B cell (primary cell): ENCODE measurements around the gene HOXD4. TPM values are rescaled to one million over a fixed set of nuclear protein-coding genes. Genes with fewer than 3 reads are reported as not detected.

Source experiments
- ATAC-seq: fragments of 200-7000 bp; cut with Tn5 transposase; one replicate; pipeline ENCODE4 v1.10.0; 2021; ENCODE audit warnings: low read depth, mild to moderate bottlenecking, moderate number of reproducible peaks, moderate library complexity
- CTCF ChIA-PET: fragments of 350-600 bp; sonication (Branson Sonifier 250); formaldehyde crosslinking; loops from one replicate; lab custom pipeline; 2021; ENCODE audit warnings: antibody characterized with exemption, inconsistent platforms; lab: Charles Lee
- POLR2A ChIA-PET: fragments of 350-600 bp; sonication (Branson Sonifier 250); formaldehyde crosslinking; loops from one replicate; lab custom pipeline; 2021; ENCODE audit warnings: antibody characterized with exemption; lab: Charles Lee
- DNase-seq: peaks from one replicate; pipeline ENCODE4 v3.0.0; 2013
- H2AFZ ChIP-seq: 2 replicates; pipeline ENCODE4 v1.6.1; 2012; ENCODE audit warnings: mild to moderate bottlenecking, low read depth, low read length; ENCODE audit not compliant: insufficient read depth, poor library complexity, severe bottlenecking
- H3K27ac ChIP-seq, 2 donors: 1 replicate in 1 of 2; 2 replicates in 1 of 2; pipeline ENCODE4 v1.5.1; 2012 to 2013; ENCODE audit warnings: low read length in 2 of 2, mild to moderate bottlenecking in 2 of 2, moderate library complexity in 1 of 2
- H3K27me3 ChIP-seq, 4 experiments: fragments of 200-600 bp in 1 of 4; sonication (generic) in 1 of 4; replicated peaks in 1 of 4; 1 replicate in 2 of 4; 2 replicates in 2 of 4; pipeline versions ENCODE4 v1.6.1 to v1.7.0; 2013 to 2016; ENCODE audit warnings: low read length in 3 of 4, mild to moderate bottlenecking in 2 of 4, mixed read lengths in 1 of 4, moderate library complexity in 1 of 4; ENCODE audit not compliant: insufficient read depth in 4 of 4, control insufficient read depth in 3 of 4; ENCODE audit errors: control extremely low read depth in 1 of 4
- H3K36me3 ChIP-seq, 2 experiments: replicated peaks in 1 of 2; 1 replicate in 1 of 2; 2 replicates in 1 of 2; pipeline versions ENCODE4 v1.6.1 to v1.7.1; 2013; ENCODE audit warnings: low read length in 1 of 2; ENCODE audit not compliant: insufficient read depth in 2 of 2, control insufficient read depth in 1 of 2; ENCODE audit errors: control extremely low read depth in 1 of 2, extremely low read depth in 1 of 2
- H3K4me1 ChIP-seq, 2 donors: fragments of 200-600 bp in 1 of 2; sonication (generic) in 1 of 2; 1 replicate in 1 of 2; 2 replicates in 1 of 2; pipeline versions ENCODE4 v1.5.1 to v1.6.1; 2013 to 2017; ENCODE audit warnings: low read length in 2 of 2; ENCODE audit not compliant: control insufficient read depth in 2 of 2, insufficient read depth in 2 of 2
- H3K4me2 ChIP-seq: replicated peaks from 2 replicates; pipeline ENCODE3; 2012; ENCODE audit warnings: mild to moderate bottlenecking, low read depth, low read length; ENCODE audit not compliant: poor library complexity, severe bottlenecking
- H3K4me3 ChIP-seq, 5 experiments: fragments of 200-600 bp in 1 of 5; sonication (generic) in 1 of 5; 1 replicate in 3 of 5; 2 replicates in 2 of 5; pipeline versions ENCODE4 v1.5.1 to v1.7.0; 2011 to 2016; ENCODE audit warnings: low read length in 4 of 5, mild to moderate bottlenecking in 4 of 5, low read depth in 2 of 5, control low read depth in 1 of 5, moderate library complexity in 1 of 5; ENCODE audit not compliant: insufficient read depth in 1 of 5; ENCODE audit errors: control extremely low read depth in 1 of 5, extremely low read depth in 1 of 5
- H3K79me2 ChIP-seq: fragments of 200-600 bp; sonication (generic); one replicate; pipeline ENCODE4 v1.6.0; 2016; ENCODE audit warnings: low read length; ENCODE audit not compliant: control insufficient read depth, insufficient read depth
- H3K9ac ChIP-seq: fragments of 200-600 bp; sonication (generic); 2 replicates; pipeline ENCODE4 v1.6.1; 2017; ENCODE audit warnings: mild to moderate bottlenecking, low read length, moderate library complexity
- H3K9me3 ChIP-seq, 3 donors: one replicate each; pipeline versions ENCODE4 v1.6.1 to v1.7.1; 2013; ENCODE audit warnings: low read length in 2 of 3; ENCODE audit not compliant: control insufficient read depth in 2 of 3, insufficient read depth in 1 of 3; ENCODE audit errors: control extremely low read depth in 1 of 3
- H4K20me1 ChIP-seq: 2 replicates; pipeline ENCODE4 v1.6.0; 2012; ENCODE audit warnings: mild to moderate bottlenecking, low read length; ENCODE audit not compliant: insufficient read depth, control insufficient read depth, poor library complexity, severe bottlenecking
- H3K27ac Mint-ChIP-seq: one replicate; pipeline ENCODE4 v1.8.0; 2021; ENCODE audit warnings: mixed read lengths
- H3K27me3 Mint-ChIP-seq: one replicate; pipeline ENCODE4 v1.8.0; 2021; ENCODE audit warnings: mixed read lengths
- H3K4me1 Mint-ChIP-seq: one replicate; pipeline ENCODE4 v1.8.0; 2021; ENCODE audit warnings: mixed read lengths
- H3K4me3 Mint-ChIP-seq: one replicate; pipeline ENCODE4 v1.8.0; 2021; ENCODE audit warnings: mixed read lengths
- H3K9me3 Mint-ChIP-seq: one replicate; pipeline ENCODE4 v1.8.0; 2022; ENCODE audit warnings: mixed read lengths; ENCODE audit not compliant: insufficient read depth
- CTCF ChIP-seq: fragments of 200-600 bp; IDR thresholded peaks from one replicate; pipeline ENCODE4 v1.8.0; 2022; ENCODE audit warnings: antibody characterized with exemption, mild to moderate bottlenecking
- EZH2 ChIP-seq: IDR thresholded peaks from 2 replicates; pipeline ENCODE4 v1.6.1; 2012; ENCODE audit warnings: borderline replicate concordance, low read depth, mild to moderate bottlenecking, moderate library complexity, low read length; ENCODE audit not compliant: insufficient read depth, poor library complexity, severe bottlenecking
- WGBS: methylation state at CpG from one replicate; pipeline ENCODE4 v1.1.5; 2013; ENCODE audit warnings: missing lambda C conversion rate; ENCODE audit not compliant: insufficient coverage; 5-methylcytosine and 5-hydroxymethylcytosine counted together
- intact Hi-C: fragments of 100-400 bp; cut with micrococcal nuclease; formaldehyde crosslinking; loops from one replicate; pipeline ENCODE4 v1.10.0; 2022
- polyA plus RNA-seq: library from polyadenylated mRNA; depleted of rRNA; stranded (reverse); fragments of >200 nt; gene quantifications from 2 replicates; pipeline ENCODE4 v1.2.3, GENCODE V29; 2012
- total RNA-seq, 2 donors: library from RNA; stranded (reverse); fragments of 120-200 nt in 1 of 2; gene quantifications; 1 replicate in 1 of 2; 2 replicates in 1 of 2; pipeline versions ENCODE4 v1.2.3 to v1.2.4, GENCODE V29; 2013 to 2022

The HOXD4 gene
- total and polyA plus RNA-seq, 2 donors (not counting 1 experiment from before 2014, with no cell fraction given) = not detected

GRCh38 chr2:176110415-176111308 is 40.7 kb upstream of the HOXD4 start:
- TF ChIP-seq CTCF = no peak
- Histone ChIP-seq H3K4me1 (peaks cover 3 to 19% of the 10 kb centered on the region in 2 donors), H3K4me3 (no peak overlapping the region), H3K4me2 (no peak overlapping the region), H3K36me3 (no peaks in the 10 kb centered on the region), H4K20me1 (no peaks in the 10 kb centered on the region), H3K27me3 (peaks cover 0 to 86% (median 65%) of the 10 kb centered on the region in 4 experiments), H3K9ac (no peak overlapping the region), H2AFZ (no peak overlapping the region), H3K27ac (no peak overlapping the region), H3K79me2 (no peaks in the 10 kb centered on the region), H3K9me3 (peaks cover 0 to 51% (median 0%) of the 10 kb centered on the region in 3 donors)
- peaks cover 76% of the 10 kb centered on the region for H3K27me3 Mint-ChIP-seq
- H3K9me3 Mint-ChIP-seq = peaks cover 4% of the 10 kb centered on the region
- DNase-seq (no peak), ATAC-seq (no peak)
- H3K4me3 Mint-ChIP-seq = no peak overlapping the region
- H3K4me1 Mint-ChIP-seq = peaks cover 14% of the 10 kb centered on the region
- 29% methylated on average over 1 of the region's 7 CpGs for WGBS
- ChIA-PET POLR2A (no interaction called here), CTCF (interaction anchor here (0.8 to 1.9 kb wide), 6 partner anchors 8 to 444 kb away, joined by 3 to 9 read pairs (median 3); no protein-coding TSS in a partner anchor)
- H3K27ac Mint-ChIP-seq = peak overlapping the region; percentile 2
- intact Hi-C loops = no loop called here

- peaks cover 0 to 86% (median 64%) of the 10 kb centered on the region in 4 experiments for H3K27me3 ChIP-seq
- Mint-ChIP-seq H3K27me3 (peaks cover 75% of the 10 kb centered on the region), H3K4me3 (no peak overlapping the region), H3K27ac (peak overlapping the region; percentile 2), H3K4me1 (peaks cover 8% of the 10 kb centered on the region), H3K9me3 (peaks cover 4% of the 10 kb centered on the region)
- H3K4me2 ChIP-seq = no peak overlapping the region
- H3K79me2 ChIP-seq = no peaks in the 10 kb centered on the region
- H4K20me1 ChIP-seq = no peaks in the 10 kb centered on the region
- ATAC-seq (no peak), DNase-seq (peak; percentile 48)
- H3K9me3 ChIP-seq = peaks cover 0 to 52% (median 0%) of the 10 kb centered on the region in 3 donors
- H3K9ac ChIP-seq = no peak overlapping the region
- no peaks in the 10 kb centered on the region for H3K36me3 ChIP-seq
- H2AFZ ChIP-seq = no peak overlapping the region
- TF ChIP-seq EZH2 (no peak), CTCF (peak; percentile 30)
- 3% methylated on average over 15 of the region's 16 CpGs for WGBS
- H3K4me1 ChIP-seq = peaks cover 3 to 12% of the 10 kb centered on the region in 2 donors
- H3K27ac ChIP-seq = no peak overlapping the region
- POLR2A ChIA-PET = no interaction called here
- H3K4me3 ChIP-seq = no peak overlapping the region
- CTCF ChIA-PET = interaction anchor here (0.8 to 1.9 kb wide), 4 partner anchors 9 to 443 kb away, joined by 3 to 9 read pairs (median 4); no protein-coding TSS in a partner anchor
- intact Hi-C loops = no loop called here
Measured at GRCh38 chr2:176111309-176111663, 40.1 kb upstream of the HOXD4 start.
